RKO (cell line): ENCODE results near the gene GOLGA6L24.
"Not testable (repeated sequence)": the region's sequence is repeated elsewhere in the genome, so short reads cannot be mapped to it uniquely, and the experiment has no call there.

ENCODE experiments used
- DNase-seq: peaks from one replicate; pipeline ENCODE4 v3.0.0-alpha.2; 2016; ENCODE audit warnings: low spot score

Gene GOLGA6L24

GRCh38 chr15:28357984-28358383, at the start of gene GOLGA6L24:
Gene GOLGA6L24 (minus strand): TSS chr15:28358084. CDS start chr15:28358023, 61 bp downstream.
- DNase-seq, result not testable (repeated sequence)

- not testable (repeated sequence) for DNase-seq
Observed at GRCh38 chr15:28402774-28403435, 45.0 kb upstream of the GOLGA6L24 start.

- DNase-seq, result not testable (repeated sequence)
Observed at GRCh38 chr15:28396022-28396421, 38.1 kb upstream of the GOLGA6L24 start.

- DNase-seq, result not testable (repeated sequence)
Observed at GRCh38 chr15:28380053-28380452, 22.2 kb upstream of the GOLGA6L24 start.

- DNase-seq, result not testable (repeated sequence)
Observed at GRCh38 chr15:28378364-28378763, 20.5 kb upstream of the GOLGA6L24 start, which contains the start of gene GOLGA8F. Gene GOLGA8F (plus strand): TSS chr15:28378664. CDS start chr15:28378762, 98 bp downstream.

- not testable (repeated sequence) for DNase-seq
Observed at GRCh38 chr15:28365502-28365901, 7.6 kb upstream of the GOLGA6L24 start.

GRCh38 chr15:28322129-28322588, 35.7 kb downstream of the GOLGA6L24 start, which contains the start of gene HERC2:
Gene HERC2 (minus strand): TSS chr15:28322179. CDS start chr15:28321433, 746 bp downstream.
- not testable (repeated sequence) for DNase-seq

GRCh38 chr15:28321358-28322078, 36.4 kb downstream of the GOLGA6L24 start:
- not testable (repeated sequence) for DNase-seq

GRCh38 chr15:28319725-28320124, 38.2 kb downstream of the GOLGA6L24 start:
- not testable (repeated sequence) for DNase-seq

- DNase-seq, result not testable (repeated sequence)
Observed at GRCh38 chr15:28318828-28319227, 39.1 kb downstream of the GOLGA6L24 start.

GRCh38 chr15:28318122-28318521, 39.8 kb downstream of the GOLGA6L24 start:
- DNase-seq, result not testable (repeated sequence)

GRCh38 chr15:28316958-28317357, 40.9 kb downstream of the GOLGA6L24 start:
- not testable (repeated sequence) for DNase-seq

GRCh38 chr15:28310454-28310853, 47.4 kb downstream of the GOLGA6L24 start:
- not testable (repeated sequence) for DNase-seq

GRCh38 chr15:28308718-28309117, 49.2 kb downstream of the GOLGA6L24 start:
- DNase-seq, result not testable (repeated sequence)
